ENCODE results near the gene CLEC4D. TPM values are rescaled to one million over a fixed set of nuclear protein-coding genes. Genes with fewer than 3 reads are reported as not detected.
"Not testable (repeated sequence)": the region's sequence is repeated elsewhere in the genome, so short reads cannot be mapped to it uniquely, and the experiment has no call there.

The CLEC4D gene
- total RNA-seq = not detected

- Mint-ChIP-seq H3K4me1 (ENCODE audit: low read depth) (peaks cover 4% of the 10 kb centered on the region), H3K36me3 (ENCODE audit: low read depth) (no peaks in the 10 kb centered on the region), H3K27me3 (ENCODE audit: low read depth) (peaks cover 34% of the 10 kb centered on the region), H3K4me3 (no peak within 1 kb of the TSS), H3K27ac (no peak within 1 kb of the TSS), H3K9me3 (ENCODE audit: insufficient read depth) (no peaks in the 10 kb centered on the region)
- no peak for DNase-seq
- ChIA-PET CTCF (no interaction called here), POLR2A (no interaction called here)
- no peak for ATAC-seq
Measured at GRCh38 chr12:8513256-8513655, at the start of gene CLEC4D. Gene CLEC4D (plus strand): TSS chr12:8513503. CDS start chr12:8513733, 230 bp downstream.

GRCh38 chr12:8465301-8465996 is 47.9 kb upstream of the CLEC4D start:
- no peaks in the 10 kb centered on the region for H3K4me1 Mint-ChIP-seq (ENCODE audit: low read depth)
- ATAC-seq (no peak), DNase-seq (no peak)
- CTCF ChIA-PET = no interaction called here
- H3K4me3 Mint-ChIP-seq = no peak overlapping the region
- POLR2A ChIA-PET = no interaction called here
- no peak overlapping the region for H3K27ac Mint-ChIP-seq
- H3K27me3 Mint-ChIP-seq (ENCODE audit: low read depth) = peaks cover 35% of the 10 kb centered on the region
- no peaks in the 10 kb centered on the region for H3K36me3 Mint-ChIP-seq (ENCODE audit: low read depth)
- peaks cover 14% of the 10 kb centered on the region for H3K9me3 Mint-ChIP-seq (ENCODE audit: insufficient read depth)

GRCh38 chr12:8466241-8466640 is 47.1 kb upstream of the CLEC4D start:
- ChIA-PET CTCF (no interaction called here), POLR2A (no interaction called here)
- no peak for DNase-seq
- Mint-ChIP-seq H3K36me3 (ENCODE audit: low read depth) (no peaks in the 10 kb centered on the region), H3K9me3 (ENCODE audit: insufficient read depth) (peaks cover 14% of the 10 kb centered on the region), H3K4me1 (ENCODE audit: low read depth) (no peaks in the 10 kb centered on the region), H3K4me3 (no peak overlapping the region), H3K27me3 (ENCODE audit: low read depth) (peaks cover 34% of the 10 kb centered on the region), H3K27ac (no peak overlapping the region)
- ATAC-seq = no peak

- ATAC-seq = no peak
- CTCF ChIA-PET = no interaction called here
- Mint-ChIP-seq H3K4me1 (ENCODE audit: low read depth) (no peaks in the 10 kb centered on the region), H3K27ac (no peak overlapping the region), H3K36me3 (ENCODE audit: low read depth) (no peaks in the 10 kb centered on the region), H3K27me3 (ENCODE audit: low read depth) (peaks cover 62% of the 10 kb centered on the region), H3K9me3 (ENCODE audit: insufficient read depth) (peaks cover 14% of the 10 kb centered on the region), H3K4me3 (no peak overlapping the region)
- POLR2A ChIA-PET = no interaction called here
- no peak for DNase-seq
Measured at GRCh38 chr12:8471090-8471489, 42.2 kb upstream of the CLEC4D start.

- ChIA-PET CTCF (no interaction called here), POLR2A (interaction anchor here (0.6 kb wide), 1 partner anchor 192 kb away, joined by 3 read pairs; no protein-coding TSS in a partner anchor)
- no peak overlapping the region for H3K27ac Mint-ChIP-seq
- no peaks in the 10 kb centered on the region for H3K9me3 Mint-ChIP-seq (ENCODE audit: insufficient read depth)
- H3K4me3 Mint-ChIP-seq = no peak overlapping the region
- H3K27me3 Mint-ChIP-seq (ENCODE audit: low read depth) = peaks cover 43% of the 10 kb centered on the region
- no peaks in the 10 kb centered on the region for H3K36me3 Mint-ChIP-seq (ENCODE audit: low read depth)
- DNase-seq (no peak), ATAC-seq (no peak)
- H3K4me1 Mint-ChIP-seq (ENCODE audit: low read depth) = no peaks in the 10 kb centered on the region
Measured at GRCh38 chr12:8475508-8476203, 37.6 kb upstream of the CLEC4D start.

- Mint-ChIP-seq H3K4me3 (no peak overlapping the region), H3K9me3 (ENCODE audit: insufficient read depth) (peaks cover 3% of the 10 kb centered on the region), H3K27ac (peak overlapping the region; percentile 79), H3K27me3 (ENCODE audit: low read depth) (peaks cover 13% of the 10 kb centered on the region), H3K36me3 (ENCODE audit: low read depth) (peaks cover 9% of the 10 kb centered on the region), H3K4me1 (ENCODE audit: low read depth) (peaks cover 20% of the 10 kb centered on the region)
- ATAC-seq = peak; percentile 63
- ChIA-PET POLR2A (no interaction called here), CTCF (interaction anchor here (1.4 kb wide), 1 partner anchor 11 kb away, joined by 4 read pairs; no protein-coding TSS in a partner anchor)
- DNase-seq = no peak
Measured at GRCh38 chr12:8482571-8483061, 30.7 kb upstream of the CLEC4D start.

- CTCF ChIA-PET = no interaction called here
- DNase-seq (peak; percentile 65), ATAC-seq (peak; percentile 89)
- Mint-ChIP-seq H3K27ac (peak overlapping the region; percentile 79), H3K36me3 (ENCODE audit: low read depth) (peaks cover 10% of the 10 kb centered on the region), H3K4me3 (no peak overlapping the region), H3K4me1 (ENCODE audit: low read depth) (peaks cover 20% of the 10 kb centered on the region), H3K9me3 (ENCODE audit: insufficient read depth) (peaks cover 4% of the 10 kb centered on the region), H3K27me3 (ENCODE audit: low read depth) (peaks cover 11% of the 10 kb centered on the region)
- POLR2A ChIA-PET = no interaction called here
Measured at GRCh38 chr12:8483079-8483478, 30.2 kb upstream of the CLEC4D start.

GRCh38 chr12:8491646-8492530 is 21.4 kb upstream of the CLEC4D start:
- ChIA-PET POLR2A (no interaction called here), CTCF (interaction anchor here (1.0 to 3.1 kb wide), 6 partner anchors 10 to 102 kb away, joined by 3 to 14 read pairs (median 4); no protein-coding TSS in a partner anchor)
- Mint-ChIP-seq H3K36me3 (ENCODE audit: low read depth) (peaks cover 16% of the 10 kb centered on the region), H3K4me1 (ENCODE audit: low read depth) (peaks cover 42% of the 10 kb centered on the region), H3K27me3 (ENCODE audit: low read depth) (peaks cover 30% of the 10 kb centered on the region), H3K4me3 (peak overlapping the region; percentile 55), H3K27ac (peak overlapping the region; percentile 79), H3K9me3 (ENCODE audit: insufficient read depth) (peaks cover 7% of the 10 kb centered on the region)
- DNase-seq (no peak), ATAC-seq (no peak)

GRCh38 chr12:8493084-8493483 is 20.2 kb upstream of the CLEC4D start:
- Mint-ChIP-seq H3K36me3 (ENCODE audit: low read depth) (peaks cover 15% of the 10 kb centered on the region), H3K4me1 (ENCODE audit: low read depth) (peaks cover 42% of the 10 kb centered on the region), H3K9me3 (ENCODE audit: insufficient read depth) (peaks cover 6% of the 10 kb centered on the region), H3K27me3 (ENCODE audit: low read depth) (peaks cover 33% of the 10 kb centered on the region), H3K4me3 (peak overlapping the region; percentile 55), H3K27ac (peak overlapping the region; percentile 79)
- POLR2A ChIA-PET = no interaction called here
- CTCF ChIA-PET = interaction anchor here (1.1 to 3.1 kb wide), 5 partner anchors 9 to 39 kb away, joined by 3 to 14 read pairs (median 4); no protein-coding TSS in a partner anchor
- peak; percentile 83 for DNase-seq
- ATAC-seq = peak; percentile 98

GRCh38 chr12:8495671-8496070 is 17.6 kb upstream of the CLEC4D start:
- H3K9me3 Mint-ChIP-seq (ENCODE audit: insufficient read depth); DNase-seq; ATAC-seq; POLR2A ChIA-PET; H3K27ac Mint-ChIP-seq; H3K4me3 Mint-ChIP-seq: not testable (repeated sequence)
- Mint-ChIP-seq H3K36me3 (ENCODE audit: low read depth) (peaks cover 13% of the 10 kb centered on the region), H3K4me1 (ENCODE audit: low read depth) (peaks cover 42% of the 10 kb centered on the region), H3K27me3 (ENCODE audit: low read depth) (peaks cover 30% of the 10 kb centered on the region)
- CTCF ChIA-PET = interaction anchor here (1.4 kb wide), 1 partner anchor 554 kb away, joined by 3 read pairs; no protein-coding TSS in a partner anchor

- DNase-seq; H3K27ac Mint-ChIP-seq; H3K9me3 Mint-ChIP-seq (ENCODE audit: insufficient read depth); ATAC-seq; H3K4me3 Mint-ChIP-seq; POLR2A ChIA-PET: not testable (repeated sequence)
- Mint-ChIP-seq H3K27me3 (ENCODE audit: low read depth) (peaks cover 30% of the 10 kb centered on the region), H3K36me3 (ENCODE audit: low read depth) (peaks cover 13% of the 10 kb centered on the region), H3K4me1 (ENCODE audit: low read depth) (peaks cover 41% of the 10 kb centered on the region)
- CTCF ChIA-PET = interaction anchor here (1.4 kb wide), 1 partner anchor 553 kb away, joined by 3 read pairs; no protein-coding TSS in a partner anchor
Measured at GRCh38 chr12:8496074-8496473, 17.2 kb upstream of the CLEC4D start.
